HG03045 (cell line): Measurements from ENCODE around the gene ARMC3.
"Not testable (repeated sequence)": the region's sequence is repeated elsewhere in the genome, so short reads cannot be mapped to it uniquely, and the experiment has no call there.

Source experiments
- ATAC-seq: cut with Tn5 transposase; IDR thresholded peaks from one replicate; pipeline ENCODE4 v1.9.1; 2021; ENCODE audit warnings: mild to moderate bottlenecking, moderate library complexity; ENCODE audit not compliant: unreplicated experiment

ARMC3 gene

GRCh38 chr10:23070092-23070912 is 142.4 kb downstream of the ARMC3 start:
- ATAC-seq, result not testable (repeated sequence)

- ATAC-seq, result no peak
These were observed 143.0 kb downstream of the ARMC3 start for GRCh38 chr10:23070913-23071218.

DNA sequence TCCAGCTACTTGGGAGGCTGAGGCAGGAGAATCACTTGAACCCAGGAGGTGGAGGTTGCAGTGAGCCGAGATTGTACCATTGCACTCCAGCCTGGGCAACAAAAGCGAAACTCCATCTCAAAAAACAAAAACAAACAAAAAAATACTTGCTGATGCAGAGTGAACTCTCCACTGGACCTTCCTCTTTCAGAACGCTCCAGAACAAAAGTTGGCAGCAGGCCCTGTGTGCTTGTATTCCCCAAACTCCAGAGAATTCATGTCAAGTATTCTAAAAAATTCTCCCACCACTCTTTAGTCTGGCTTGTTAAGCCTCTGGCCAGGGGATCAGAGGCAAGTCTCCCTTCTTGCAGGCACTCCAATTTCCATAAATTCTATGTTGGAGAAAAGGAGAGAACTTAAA is 144.7 kb downstream of the ARMC3 start:
- ATAC-seq, result not testable (repeated sequence)

DNA sequence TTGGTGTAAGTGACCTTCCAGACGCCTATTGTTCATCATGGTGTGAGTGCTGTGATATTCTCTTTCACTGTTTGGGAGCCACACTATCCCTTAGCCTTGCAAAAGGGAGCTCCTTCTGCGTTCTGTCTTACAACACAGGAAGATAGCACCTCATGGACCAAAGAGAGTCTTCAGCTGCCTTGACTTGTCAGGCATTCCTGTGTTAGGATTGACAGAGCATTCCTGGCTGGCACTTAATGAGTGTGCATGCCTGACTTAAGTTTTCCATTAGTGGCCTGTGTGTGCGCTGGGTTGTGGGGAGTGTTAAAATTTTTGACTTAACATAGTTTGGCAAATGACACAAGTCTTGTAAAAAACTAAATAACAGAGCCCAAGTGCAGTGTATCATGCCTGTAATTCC is 145.7 kb downstream of the ARMC3 start:
- ATAC-seq, result no peak

DNA sequence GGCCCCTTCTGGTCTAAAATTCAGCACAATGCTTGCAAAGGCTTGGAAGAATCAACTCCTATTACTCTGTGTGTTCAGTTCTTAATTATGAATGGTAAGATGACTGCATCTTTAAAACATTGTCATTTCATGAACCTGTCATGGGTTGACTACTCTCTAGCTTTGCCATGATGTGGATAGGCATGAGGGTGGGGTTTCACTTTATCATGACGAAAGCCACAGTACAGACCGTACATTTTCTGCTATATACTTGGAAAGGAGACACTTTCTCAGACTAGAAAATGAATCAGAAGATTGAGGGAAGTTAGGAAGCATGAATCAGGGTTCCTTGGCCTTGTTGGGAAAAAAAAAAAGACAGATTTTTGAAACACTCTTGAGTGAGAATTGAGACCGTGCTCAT is 147.8 kb downstream of the ARMC3 start:
- ATAC-seq, result no peak

DNA sequence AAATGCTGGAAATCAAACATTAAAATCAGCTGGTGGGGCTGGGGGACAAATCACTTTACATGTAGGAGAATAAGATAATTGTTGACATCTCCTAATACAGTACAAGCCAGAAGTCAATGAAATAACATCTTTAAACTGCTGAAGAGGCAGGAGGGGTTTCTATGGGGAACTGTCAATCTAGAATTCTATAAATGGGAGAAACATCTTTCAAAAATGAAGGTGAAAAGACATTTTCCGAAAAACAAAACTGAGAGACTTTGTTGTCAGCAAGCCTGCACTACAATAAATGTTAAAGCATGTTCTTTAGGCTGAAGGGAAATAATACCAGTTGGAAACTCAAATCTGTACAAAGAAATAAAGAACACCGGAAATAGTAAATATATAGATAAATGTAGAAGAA is 150.3 kb downstream of the ARMC3 start:
- no peak for ATAC-seq

DNA sequence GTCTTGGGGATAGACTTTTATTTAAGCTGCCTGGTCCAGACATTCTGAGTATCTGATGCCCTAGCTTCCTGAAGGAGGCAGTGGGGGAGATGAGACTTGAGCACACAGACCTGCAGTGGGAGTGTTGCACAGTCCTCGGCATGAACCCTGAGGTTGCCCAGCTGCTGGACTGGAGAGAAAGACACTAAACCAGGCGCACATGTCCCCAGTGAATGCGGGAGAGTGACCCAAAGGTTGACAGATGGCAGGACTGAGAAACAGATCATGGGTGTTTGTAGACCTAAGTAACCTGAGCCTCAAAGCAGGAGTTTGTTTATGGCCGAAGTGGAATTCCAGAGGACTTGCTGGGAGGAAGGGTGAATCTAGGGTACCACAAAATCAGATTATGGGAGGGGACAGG is 151.8 kb downstream of the ARMC3 start:
- no peak for ATAC-seq

GRCh38 chr10:23080262-23080661 is 152.4 kb downstream of the ARMC3 start:
- no peak for ATAC-seq

- no peak for ATAC-seq
These were observed 153.4 kb downstream of the ARMC3 start for GRCh38 chr10:23081221-23081750.

DNA sequence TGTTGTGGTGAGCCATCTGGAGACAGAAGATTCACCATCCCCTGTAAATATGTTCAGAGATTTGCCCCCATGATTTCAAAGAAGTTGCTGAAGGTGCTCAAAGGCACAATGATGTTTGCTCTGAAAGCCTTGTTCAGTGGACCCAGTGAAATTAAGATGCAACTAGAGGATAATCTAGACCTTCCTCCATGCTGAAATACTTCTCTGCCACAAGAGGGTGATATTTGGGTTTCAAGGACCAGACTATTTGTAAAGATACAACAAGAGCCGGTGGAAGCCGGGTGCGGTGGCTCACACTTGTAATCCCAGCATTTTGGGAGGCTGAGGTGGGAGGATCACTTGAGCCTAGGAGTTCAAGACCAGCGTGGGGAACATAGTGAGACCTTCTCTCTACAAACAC is 154.0 kb downstream of the ARMC3 start:
- ATAC-seq, result no peak
